ENCODE results near the gene STK32B.

Gene STK32B

GRCh38 chr4:5544762-5545161 lies 493.5 kb downstream of the STK32B start:
- no peak overlapping the region for H3K4me2 ChIP-seq (ENCODE audit: low read length)
- H3K9ac ChIP-seq: no peak overlapping the region
- no peak for TF ChIP-seq CTCF (IDR thresholded peaks at IDR 0.05)
- no peak overlapping the region for H3K4me3 ChIP-seq (ENCODE audit: low read depth, low read length)
- H3K4me1 ChIP-seq: no peaks in the 10 kb centered on the region
- H3K79me2 ChIP-seq: no peaks in the 10 kb centered on the region
- no peaks in the 10 kb centered on the region for H3K36me3 ChIP-seq (ENCODE audit: control insufficient read depth, insufficient read depth, low read length)
- H3K27ac ChIP-seq: no peak overlapping the region
- H3K9me3 ChIP-seq (ENCODE audit: control insufficient read depth, low read length): no peaks in the 10 kb centered on the region
- no peak overlapping the region for H2AFZ ChIP-seq
- no peaks in the 10 kb centered on the region for H3K27me3 ChIP-seq (ENCODE audit: control insufficient read depth, insufficient read depth, low read length)

- Histone ChIP-seq H3K4me3 (ENCODE audit: low read depth, low read length) (no peak overlapping the region), H3K4me1 (no peaks in the 10 kb centered on the region), H3K36me3 (ENCODE audit: control insufficient read depth, insufficient read depth, low read length) (no peaks in the 10 kb centered on the region), H3K79me2 (no peaks in the 10 kb centered on the region), H3K27me3 (ENCODE audit: control insufficient read depth, insufficient read depth, low read length) (no peaks in the 10 kb centered on the region), H3K4me2 (ENCODE audit: low read length) (no peak overlapping the region), H3K9ac (no peak overlapping the region), H3K27ac (no peak overlapping the region), H3K9me3 (ENCODE audit: control insufficient read depth, low read length) (no peaks in the 10 kb centered on the region), H2AFZ (no peak overlapping the region)
- no peak for TF ChIP-seq CTCF (IDR thresholded peaks at IDR 0.05)
Measured at GRCh38 chr4:5545271-5545670, 494.0 kb downstream of the STK32B start.

GRCh38 chr4:5547651-5548249 lies 496.5 kb downstream of the STK32B start:
- Histone ChIP-seq H3K9ac (no peak overlapping the region), H3K9me3 (ENCODE audit: control insufficient read depth, low read length) (no peaks in the 10 kb centered on the region), H3K4me2 (ENCODE audit: low read length) (no peak overlapping the region), H2AFZ (no peak overlapping the region), H3K36me3 (ENCODE audit: control insufficient read depth, insufficient read depth, low read length) (no peaks in the 10 kb centered on the region), H3K27ac (no peak overlapping the region), H3K79me2 (no peaks in the 10 kb centered on the region), H3K27me3 (ENCODE audit: control insufficient read depth, insufficient read depth, low read length) (no peaks in the 10 kb centered on the region), H3K4me3 (ENCODE audit: low read depth, low read length) (no peak overlapping the region), H3K4me1 (no peaks in the 10 kb centered on the region)
- TF ChIP-seq CTCF (IDR thresholded peaks at IDR 0.05): no peak
